ENCODE results near the gene ELAVL4. TPM values are rescaled to one million over a fixed set of nuclear protein-coding genes. Genes with fewer than 3 reads are reported as not detected.

ELAVL4 gene
- total and polyA plus RNA-seq, 2 of the 8 experiments (the other 6 are each of a cell fraction or from before 2014, with no cell fraction given), result 0.21 to 0.89 TPM

- H3K27ac ChIP-seq (ENCODE audit: low read depth, low read length), result no peak overlapping the region
- FAIRE-seq (no peak), DNase-seq (ENCODE audit: low read depth in 1 of 2, low spot score in 2 of 2) (no peak)
- no peak overlapping the region for H4K5ac ChIP-seq (ENCODE audit: insufficient read length, low read depth, low read length)
- H3K4ac ChIP-seq (replicated peaks; ENCODE audit: insufficient read length, low read depth, low read length), result no peak overlapping the region
- ChIA-PET CTCF (ENCODE audit: partially characterized antibody) (interaction anchor here (0.7 kb wide), 1 partner anchor 1397 kb away, joined by 4 read pairs; no protein-coding TSS in a partner anchor), POLR2A (ENCODE audit: partially characterized antibody) (no interaction called here)
- H3K18ac ChIP-seq (ENCODE audit: extremely low read depth, low read length), result no peak overlapping the region
- H3K9me3 ChIP-seq (ENCODE audit: insufficient read depth in 2 of 2, low read depth in 1 of 2, low read length in 1 of 2), result no peaks in the 10 kb centered on the region
- 88% methylated on average over 8 of the region's 8 CpGs; no CpG with 5 or more reads in 1 of the 2 experiments for WGBS, 2 experiments (ENCODE audit: extremely low coverage in 1 of 2, insufficient coverage in 1 of 2, insufficient read length in 1 of 2, insufficient replicate concordance in 2 of 2, low coverage in 1 of 2, low lambda C conversion rate in 2 of 2, missing lambda C conversion rate in 1 of 2)
- no peaks in the 10 kb centered on the region; a peak in 1 of 7 replicates for H3K27me3 ChIP-seq (replicated peaks in 1 of 4; ENCODE audit: control insufficient read depth in 3 of 4, extremely low read depth in 1 of 4, insufficient read depth in 3 of 4, low read length in 3 of 4)
- H3K56ac ChIP-seq (replicated peaks; ENCODE audit: insufficient read length, low read depth, low read length), result no peak overlapping the region
- no peak overlapping the region for H2BK120ac ChIP-seq (replicated peaks; ENCODE audit: low read depth, low read length)
- no peak overlapping the region for H3K4me2 ChIP-seq (ENCODE audit: insufficient read depth in 1 of 2, low read depth in 2 of 2, low read length in 2 of 2)
- no peak overlapping the region for H3K14ac ChIP-seq (ENCODE audit: insufficient read length)
- H2BK15ac ChIP-seq (ENCODE audit: low read length), result no peak overlapping the region
- H2BK20ac ChIP-seq (ENCODE audit: low read length), result no peak overlapping the region
- no peak overlapping the region for H2AK5ac ChIP-seq (ENCODE audit: low read depth, low read length)
- H4K8ac ChIP-seq (ENCODE audit: extremely low read depth, insufficient read depth, low read length), result no peak overlapping the region
- no peaks in the 10 kb centered on the region for H3K36me3 ChIP-seq (ENCODE audit: control insufficient read depth in 2 of 4, insufficient read depth in 4 of 4, low read length in 3 of 4)
- H2AFZ ChIP-seq (ENCODE audit: low read length), result no peak overlapping the region
- no peak overlapping the region for H2BK5ac ChIP-seq (ENCODE audit: low read depth, low read length)
- no peaks in the 10 kb centered on the region for H3K4me1 ChIP-seq (replicated peaks in 1 of 4; ENCODE audit: control insufficient read depth in 3 of 4, insufficient read depth in 4 of 4, low read length in 3 of 4)
- H3K79me2 ChIP-seq (ENCODE audit: control insufficient read depth in 1 of 2, insufficient read depth in 2 of 2, low read length in 2 of 2), result no peaks in the 10 kb centered on the region
- no peaks in the 10 kb centered on the region for H3K79me1 ChIP-seq (ENCODE audit: low read depth, low read length)
- no peaks in the 10 kb centered on the region; the same call in 1 of the 2 replicates for H3K23me2 ChIP-seq (ENCODE audit: low read depth, low read length)
- H3K9ac ChIP-seq (replicated peaks in 1 of 4; ENCODE audit: extremely low read depth in 1 of 4, low read depth in 3 of 4, low read length in 3 of 4), result no peak overlapping the region
- no peak overlapping the region for H3K23ac ChIP-seq (ENCODE audit: insufficient read length)
- H4K91ac ChIP-seq (replicated peaks; ENCODE audit: insufficient read length, low read length), result no peak overlapping the region
- no peak overlapping the region for H2BK12ac ChIP-seq (ENCODE audit: low read depth, low read length)
- H3K4me3 ChIP-seq (ENCODE audit: extremely low read depth in 1 of 4, insufficient read depth in 2 of 4, low read depth in 3 of 4, low read length in 4 of 4), result no peak overlapping the region
- H4K20me1 ChIP-seq (replicated peaks in 1 of 2; ENCODE audit: control insufficient read depth in 1 of 2, insufficient read depth in 2 of 2, low read length in 2 of 2), result no peaks in the 10 kb centered on the region
- TF ChIP-seq NANOG (IDR thresholded peaks at IDR 0.05; ENCODE audit: insufficient read depth, low read depth, low read length, poor library complexity, severe bottlenecking) (no peak), KDM4A (IDR thresholded peaks at IDR 0.05; ENCODE audit: low read depth, low read length, severe bottlenecking) (no peak), E2F6 (IDR thresholded peaks at IDR 0.05) (no peak), ZNF274 (IDR thresholded peaks at IDR 0.05; ENCODE audit: borderline replicate concordance, extremely low read depth, low read length) (no peak), USF2 (IDR thresholded peaks at IDR 0.05; ENCODE audit: low read length) (no peak), RXRA (IDR thresholded peaks at IDR 0.05; ENCODE audit: insufficient read depth, low read depth, low read length) (no peak), TBP (IDR thresholded peaks at IDR 0.05; ENCODE audit: low read depth, low read length) (no peak), KDM1A (IDR thresholded peaks at IDR 0.05; ENCODE audit: borderline replicate concordance, low read length) (no peak), CBX5 (IDR thresholded peaks at IDR 0.05; ENCODE audit: low read depth, low read length) (no peak), FOSL1 (IDR thresholded peaks at IDR 0.05; ENCODE audit: insufficient read depth, low read depth, low read length) (no peak), EP300 (IDR thresholded peaks at IDR 0.05; ENCODE audit: borderline replicate concordance in 1 of 2, low read depth in 2 of 2, low read length in 2 of 2) (no peak), POLR2A (IDR thresholded peaks at IDR 0.05; ENCODE audit: control extremely low read depth in 1 of 2, low read depth in 2 of 2, low read length in 2 of 2) (no peak)
Measured at GRCh38 chr1:50214717-50215116, 106.0 kb downstream of the ELAVL4 start.
